AML-193 (cell line): ENCODE measurements around the gene HIP1.
"Not testable (repeated sequence)": the region's sequence is repeated elsewhere in the genome, so short reads cannot be mapped to it uniquely, and the experiment has no call there.

Source experiments
- DNase-seq, 2 experiments: peaks; one replicate each; lab custom pipeline; 2025; lab: John Stamatoyannopoulos, UW

HIP1 gene

DNA sequence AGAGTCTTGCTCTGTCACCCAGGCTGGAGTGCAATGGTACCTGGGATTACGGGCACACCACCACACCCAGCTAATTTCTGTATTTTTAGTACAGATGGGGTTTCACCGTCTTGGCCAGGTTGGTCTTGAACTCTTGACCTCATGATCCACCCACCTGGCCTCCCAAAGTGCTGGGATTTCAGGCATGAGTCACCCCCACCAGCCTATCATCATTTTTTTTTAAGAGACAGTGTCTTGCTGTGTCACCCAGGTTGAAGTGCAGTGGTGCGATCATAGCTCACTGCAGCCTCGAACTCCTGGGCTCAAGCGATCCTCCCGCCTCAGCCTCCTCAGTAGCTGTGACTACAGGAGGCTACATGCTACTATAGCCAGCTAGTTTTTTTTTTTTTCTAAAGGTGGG lies 56.7 kb downstream of the HIP1 start:
- not testable (repeated sequence) for DNase-seq

DNA sequence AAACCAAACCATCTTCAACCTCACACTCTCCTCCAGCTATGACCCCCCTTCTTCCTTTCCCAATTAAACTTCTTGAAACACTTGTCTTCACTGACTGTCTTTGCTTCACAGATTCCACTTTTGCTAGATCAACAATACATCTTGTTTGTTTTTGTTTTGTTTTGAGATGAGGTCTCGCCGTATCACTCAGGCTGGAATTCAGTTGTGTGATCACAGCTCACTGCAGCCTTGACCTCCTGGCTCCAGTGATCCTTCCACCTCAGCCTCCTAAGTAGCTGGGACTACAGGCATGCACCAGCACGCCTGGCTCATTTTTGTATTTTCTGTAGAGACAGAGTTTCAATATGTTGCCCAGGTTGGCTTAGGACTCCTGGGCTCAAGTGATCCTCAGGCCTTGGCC lies 59.7 kb downstream of the HIP1 start:
- DNase-seq = no peak

DNA sequence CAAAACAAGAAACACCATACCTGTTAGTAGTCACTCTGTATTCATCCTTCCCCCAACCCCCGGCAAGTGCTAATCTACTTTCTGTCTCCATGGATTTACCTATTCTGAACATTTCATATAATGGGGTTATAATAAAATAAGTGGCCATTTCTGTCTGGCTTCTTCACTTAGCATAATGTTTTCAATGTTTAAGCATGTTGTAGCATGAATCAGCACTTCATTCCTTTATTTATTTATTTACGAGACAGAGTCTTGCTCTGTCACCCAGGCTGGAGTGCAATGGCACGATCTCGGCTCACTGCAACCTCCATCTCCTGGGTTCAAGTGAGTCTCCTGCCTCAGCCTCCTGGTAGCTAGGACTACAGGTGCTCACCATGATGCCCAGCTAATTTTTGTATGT lies 69.2 kb downstream of the HIP1 start:
- DNase-seq = no peak

DNA sequence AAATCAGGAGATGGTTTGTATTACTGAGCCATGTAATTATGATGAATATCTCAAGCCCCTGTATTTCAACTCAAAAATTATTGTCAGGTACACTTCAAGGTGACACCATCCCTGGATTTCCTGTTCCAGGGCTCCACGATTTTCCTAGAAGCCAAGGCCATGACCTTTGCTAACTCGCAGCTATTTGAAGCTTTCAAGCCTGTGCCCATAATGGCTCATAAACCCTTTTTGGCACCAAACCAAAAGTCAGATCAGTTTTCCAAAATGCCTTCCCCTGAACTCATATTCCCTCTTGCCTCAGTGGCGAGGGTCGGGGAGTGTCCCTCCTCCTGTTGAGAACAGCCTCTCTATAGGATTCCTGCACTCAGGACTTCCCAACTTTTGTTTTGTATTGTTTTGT lies 70.8 kb downstream of the HIP1 start:
- no peak for DNase-seq

DNA sequence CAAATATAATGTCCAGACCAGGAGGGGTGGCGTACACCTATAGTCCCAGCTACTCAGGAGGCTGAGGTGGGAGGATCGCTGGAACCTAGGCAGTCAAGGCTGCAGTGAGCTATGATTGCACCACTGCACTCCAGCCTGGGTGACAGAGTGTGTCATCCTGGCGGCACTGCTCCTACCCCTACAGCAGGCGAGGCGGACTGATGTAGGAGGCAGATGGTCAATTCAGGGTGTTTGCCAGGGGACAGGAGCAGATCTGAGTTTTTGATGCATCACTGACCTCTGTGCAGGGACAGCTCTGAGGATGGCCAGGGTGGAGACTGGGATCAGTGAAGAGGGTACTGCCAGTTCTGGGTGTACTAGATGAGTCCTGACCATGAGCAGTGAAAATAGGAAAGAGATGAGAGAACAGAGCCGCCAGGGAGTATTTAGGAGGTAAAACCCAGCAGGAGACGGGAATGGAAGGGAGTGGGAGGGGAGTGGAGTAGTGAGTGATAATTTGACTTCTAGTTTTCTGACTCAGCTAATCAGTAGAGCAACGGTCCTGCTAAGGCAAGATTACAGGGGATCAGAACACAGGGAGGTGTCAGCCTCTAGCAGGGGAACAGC lies 75.3 kb downstream of the HIP1 start:
- DNase-seq = no peak

DNA sequence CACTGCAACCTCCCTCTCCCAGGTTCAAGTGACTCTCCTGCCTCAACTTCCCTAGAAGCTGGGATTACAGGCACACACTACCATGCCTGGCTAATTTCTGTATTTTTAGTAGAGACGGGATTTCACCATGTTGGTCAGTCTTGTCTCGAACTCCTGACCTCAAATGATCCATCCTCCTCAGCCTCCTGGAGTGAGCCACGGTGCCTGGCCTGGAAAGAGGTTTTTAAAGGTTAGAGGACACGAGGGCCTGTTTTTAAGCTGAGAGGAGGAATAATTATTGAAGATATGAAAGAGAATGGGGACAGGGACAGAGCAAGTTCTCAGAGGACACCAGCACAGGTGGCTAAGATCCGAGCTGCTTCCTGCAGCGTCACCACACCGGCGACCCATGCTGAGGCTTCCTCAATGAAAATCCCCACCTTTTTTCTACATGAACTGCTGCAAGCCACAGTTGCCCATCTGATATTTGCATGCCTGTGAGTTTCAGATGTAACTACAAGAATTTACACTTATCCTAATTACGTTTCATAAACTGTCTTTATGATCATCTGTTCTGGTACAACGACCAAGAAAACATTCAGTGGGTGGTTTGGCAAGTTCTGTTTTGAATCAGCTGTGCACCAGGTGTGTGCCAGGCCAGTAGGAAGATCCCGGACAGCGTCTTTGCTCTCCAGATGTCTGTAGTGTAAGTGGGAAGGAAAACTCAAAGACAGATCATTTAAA lies 76.0 kb downstream of the HIP1 start:
- DNase-seq = no peak

DNA sequence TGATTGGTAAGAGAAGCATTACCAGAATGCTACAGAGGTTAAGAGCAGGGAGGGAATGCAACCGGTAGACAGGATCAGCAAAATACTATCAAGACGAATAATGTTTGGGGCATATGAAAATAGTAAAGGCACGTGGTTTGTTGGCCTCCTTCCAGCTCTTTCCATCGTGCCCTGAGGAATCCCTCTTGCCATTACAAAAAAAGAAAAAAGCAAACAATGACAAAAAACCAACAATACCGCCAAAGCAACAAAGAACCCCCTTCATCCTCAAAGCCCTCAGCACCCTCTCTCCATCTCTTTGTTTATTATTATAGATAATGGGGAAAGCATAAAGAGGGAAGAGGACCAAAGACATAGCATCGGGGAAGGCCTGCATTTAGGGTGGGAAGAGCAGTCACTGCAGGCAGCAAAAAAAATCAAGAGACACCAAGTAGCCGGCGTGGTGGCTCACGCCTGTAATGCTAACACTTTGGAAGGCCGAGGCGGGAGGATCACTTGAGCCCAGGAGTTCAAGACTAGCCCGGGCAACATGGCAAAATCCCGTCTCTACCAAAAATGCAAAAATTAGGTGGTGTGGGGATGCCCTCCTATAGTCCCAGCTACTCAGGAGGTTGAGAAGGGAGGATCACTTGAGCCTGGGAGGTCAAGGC lies 78.0 kb downstream of the HIP1 start:
- DNase-seq = no peak

DNA sequence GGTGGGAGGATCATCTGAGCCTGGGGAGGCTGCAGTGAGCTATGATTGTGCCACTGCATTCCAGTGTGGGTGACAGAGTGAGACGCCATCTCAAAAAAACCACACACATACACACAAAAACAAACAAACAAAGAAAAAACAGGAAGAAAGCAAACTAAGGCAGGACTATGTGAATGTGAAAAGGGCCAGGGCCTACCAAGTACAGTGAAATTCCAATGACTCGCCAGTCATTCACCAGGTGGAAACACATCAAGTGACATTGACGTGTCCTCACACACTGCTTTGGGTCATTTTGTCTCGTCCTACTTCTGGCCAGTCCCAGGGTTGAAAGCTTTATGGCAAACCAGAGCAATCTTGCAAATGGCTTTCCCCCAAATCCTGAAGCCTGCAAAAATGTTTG lies 79.9 kb downstream of the HIP1 start:
- no peak for DNase-seq

DNA sequence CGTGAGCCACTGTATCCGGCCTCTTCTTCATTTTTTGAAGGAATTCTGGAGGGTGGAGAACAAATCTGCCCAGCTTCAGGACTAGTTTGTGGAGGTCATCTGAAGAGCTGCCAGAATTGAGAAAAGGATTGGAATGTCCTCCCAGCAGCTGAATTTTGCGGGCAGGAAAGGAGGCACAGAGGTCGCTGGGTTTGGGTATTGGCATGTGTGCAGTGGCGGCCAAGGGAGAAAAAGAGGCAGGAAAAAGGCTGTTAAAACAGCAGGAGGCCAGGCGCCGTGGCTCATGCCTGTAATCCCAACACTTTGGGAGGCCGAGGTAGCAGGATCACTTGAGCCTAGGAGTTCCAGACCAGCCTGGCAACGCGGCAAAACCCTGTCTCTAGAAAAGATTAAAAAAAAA lies 80.4 kb downstream of the HIP1 start:
- no peak for DNase-seq

DNA sequence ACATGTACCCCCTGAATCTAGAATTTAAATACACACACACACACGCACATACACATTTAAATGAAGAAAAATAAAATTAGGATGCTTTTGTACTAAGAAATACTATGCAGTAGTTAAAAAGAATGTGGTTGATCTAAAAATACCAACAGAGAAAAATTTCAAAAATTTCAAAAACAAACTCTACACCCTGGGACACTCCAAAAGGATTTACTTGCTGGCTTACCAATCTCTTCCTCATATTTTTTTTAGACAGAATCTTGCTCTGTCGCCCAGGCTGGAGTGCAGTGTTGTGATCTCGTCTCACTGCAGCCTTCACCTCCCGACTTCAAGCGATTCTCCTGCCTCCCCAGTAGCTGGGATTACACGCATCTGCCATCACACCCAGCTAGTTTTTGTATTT lies 80.9 kb downstream of the HIP1 start:
- no peak for DNase-seq

DNA sequence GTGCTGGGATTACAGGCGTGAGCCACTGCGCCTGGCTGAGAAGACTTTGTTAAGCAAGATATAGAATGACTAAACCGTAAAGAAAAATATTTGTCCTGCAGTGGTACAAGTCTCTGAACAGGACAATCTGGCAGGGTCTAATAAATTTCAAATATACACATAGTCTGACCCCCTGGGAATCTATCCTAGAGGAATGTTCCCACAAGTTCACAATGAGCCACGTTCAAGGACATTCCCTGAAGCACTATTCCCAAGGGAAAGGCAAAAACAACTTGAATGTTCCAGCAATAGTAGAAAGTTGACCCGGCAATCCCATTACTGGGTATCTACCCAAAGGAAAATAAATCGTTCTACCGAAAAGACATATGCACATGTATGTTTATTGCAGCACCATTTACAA lies 82.0 kb downstream of the HIP1 start:
- DNase-seq = no peak

DNA sequence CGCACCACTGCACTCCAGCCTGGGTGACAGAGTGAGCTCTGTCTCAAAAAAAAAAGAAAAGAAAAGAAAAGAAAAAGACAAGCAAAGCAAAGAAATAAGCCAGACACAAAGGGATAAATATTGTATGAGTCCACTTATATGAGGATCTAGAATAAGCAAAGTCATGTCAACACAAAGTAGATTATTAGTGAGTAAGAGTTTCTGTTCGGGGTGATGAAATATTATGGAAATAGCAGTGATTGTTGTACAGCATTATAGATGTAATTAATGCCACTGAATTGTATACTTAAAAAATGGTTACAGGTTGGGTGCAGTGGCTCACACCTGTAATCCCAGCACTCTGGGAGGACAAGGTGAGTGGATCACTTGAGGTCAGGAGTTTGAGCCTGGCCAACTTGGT lies 83.2 kb downstream of the HIP1 start:
- DNase-seq = no peak

DNA sequence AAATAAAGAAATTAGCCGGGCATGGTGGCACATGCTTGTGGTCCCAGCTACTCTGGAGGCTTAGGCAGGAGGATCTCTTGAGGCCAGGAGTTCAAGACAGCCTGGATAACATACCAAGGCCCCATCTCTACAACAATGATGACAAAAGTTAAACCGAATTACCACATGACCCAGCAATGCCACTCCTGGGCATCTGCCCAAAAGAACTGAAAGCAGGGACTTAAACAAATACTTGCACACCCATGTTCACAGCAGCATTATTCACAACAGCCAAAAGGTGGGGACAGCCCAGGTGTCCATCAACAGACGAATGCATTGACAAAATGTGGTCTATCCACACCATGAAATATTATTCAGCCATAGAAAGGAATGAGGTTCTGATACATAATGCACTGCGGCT lies 83.9 kb downstream of the HIP1 start:
- no peak for DNase-seq

DNA sequence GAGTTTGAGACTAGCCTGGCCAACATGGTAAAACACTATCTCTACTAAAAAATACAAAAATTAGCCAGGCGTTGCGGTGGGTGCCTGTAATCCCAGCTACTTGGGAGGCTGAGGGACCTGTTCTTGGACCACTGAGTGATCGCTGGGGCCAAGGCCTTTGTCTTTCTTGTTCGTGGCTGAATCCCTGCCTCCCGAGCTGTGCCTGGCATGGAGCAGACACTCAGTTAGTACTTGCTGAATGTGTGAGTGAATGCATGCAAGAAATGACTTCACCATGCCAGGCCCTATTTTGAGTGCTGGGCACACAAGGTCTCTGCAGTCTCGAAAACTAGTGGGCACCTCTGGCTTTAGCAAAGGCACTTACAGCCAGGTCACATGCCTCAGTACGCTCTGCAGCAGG lies 85.1 kb downstream of the HIP1 start:
- DNase-seq = no peak

DNA sequence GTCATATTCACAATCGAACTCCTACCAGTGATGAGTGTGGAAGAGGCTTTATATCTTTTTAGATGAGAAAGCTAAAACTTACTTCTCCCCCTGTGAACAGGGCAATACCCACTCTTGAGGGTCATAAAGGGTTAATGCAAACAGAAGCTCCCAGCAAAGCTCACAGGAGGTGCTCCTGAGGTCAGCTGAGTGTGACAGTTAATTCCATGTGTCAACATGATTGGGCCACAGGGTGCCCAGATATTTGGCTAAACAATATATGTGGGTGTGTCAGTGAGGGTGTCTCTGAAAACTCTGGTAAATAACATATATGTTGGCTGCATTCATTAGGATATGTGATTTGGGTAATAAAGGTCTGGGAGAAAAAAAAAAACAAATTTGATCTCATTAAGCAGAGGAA lies 86.0 kb downstream of the HIP1 start:
- no peak for DNase-seq

DNA sequence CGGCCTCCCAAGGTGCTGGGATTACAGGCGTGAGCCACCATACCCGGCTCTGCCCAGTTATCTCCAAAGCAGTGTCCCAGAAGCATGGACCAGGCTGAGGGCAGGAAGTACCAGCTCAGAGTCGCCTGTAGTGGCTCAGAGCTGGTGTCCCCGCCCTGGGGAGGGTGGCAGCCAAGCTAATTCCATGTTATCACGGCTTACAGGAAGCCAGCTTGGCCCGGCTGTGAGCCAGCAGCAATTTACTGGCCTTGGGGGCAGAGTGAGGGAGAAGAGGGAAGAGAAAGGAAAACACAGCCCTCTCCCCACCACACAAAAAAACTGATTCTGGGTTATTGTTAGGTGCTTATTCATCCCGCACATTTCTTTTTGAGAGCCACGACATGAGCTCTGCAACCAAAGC lies 88.1 kb downstream of the HIP1 start:
- no peak for DNase-seq

DNA sequence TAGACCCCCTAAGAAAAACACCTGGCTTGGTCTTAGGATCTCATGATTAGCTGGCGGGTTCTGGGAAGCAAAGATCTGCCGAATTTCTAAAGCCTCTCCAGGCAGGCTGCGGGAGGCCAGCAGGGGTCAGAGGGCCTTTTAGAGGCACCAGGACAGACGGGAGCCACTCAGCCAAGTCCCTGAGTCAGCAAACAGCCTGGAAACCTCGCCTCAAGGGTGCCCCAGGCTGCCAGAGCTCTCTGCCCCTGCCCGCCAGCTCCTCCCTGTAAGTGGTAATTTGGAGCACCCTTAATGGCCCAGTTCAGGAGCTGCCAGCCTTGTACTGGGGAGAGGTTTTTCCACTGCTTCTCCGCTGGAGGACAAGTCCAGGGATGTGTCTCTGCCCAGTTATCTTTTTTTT lies 88.7 kb downstream of the HIP1 start:
- no peak for DNase-seq

DNA sequence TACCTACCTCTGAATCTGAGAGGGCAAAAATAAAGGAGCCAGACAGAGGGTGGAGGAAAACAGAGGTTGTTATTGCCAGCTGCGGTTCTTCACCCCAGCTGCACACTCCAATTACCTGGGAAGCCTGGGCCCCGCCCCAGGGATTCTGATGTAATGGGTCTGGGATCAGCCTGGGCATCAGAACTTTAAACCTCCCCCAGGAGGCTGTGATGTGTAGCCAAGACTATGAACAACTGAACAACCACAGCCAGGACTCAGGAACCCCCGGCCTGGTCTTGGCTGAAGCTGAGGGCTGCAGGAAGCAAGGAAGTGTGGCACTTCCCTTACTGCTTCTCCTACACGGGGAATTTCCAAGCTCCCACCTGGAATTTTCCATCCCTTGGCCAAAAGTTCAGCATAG lies 89.3 kb downstream of the HIP1 start:
- DNase-seq = no peak

DNA sequence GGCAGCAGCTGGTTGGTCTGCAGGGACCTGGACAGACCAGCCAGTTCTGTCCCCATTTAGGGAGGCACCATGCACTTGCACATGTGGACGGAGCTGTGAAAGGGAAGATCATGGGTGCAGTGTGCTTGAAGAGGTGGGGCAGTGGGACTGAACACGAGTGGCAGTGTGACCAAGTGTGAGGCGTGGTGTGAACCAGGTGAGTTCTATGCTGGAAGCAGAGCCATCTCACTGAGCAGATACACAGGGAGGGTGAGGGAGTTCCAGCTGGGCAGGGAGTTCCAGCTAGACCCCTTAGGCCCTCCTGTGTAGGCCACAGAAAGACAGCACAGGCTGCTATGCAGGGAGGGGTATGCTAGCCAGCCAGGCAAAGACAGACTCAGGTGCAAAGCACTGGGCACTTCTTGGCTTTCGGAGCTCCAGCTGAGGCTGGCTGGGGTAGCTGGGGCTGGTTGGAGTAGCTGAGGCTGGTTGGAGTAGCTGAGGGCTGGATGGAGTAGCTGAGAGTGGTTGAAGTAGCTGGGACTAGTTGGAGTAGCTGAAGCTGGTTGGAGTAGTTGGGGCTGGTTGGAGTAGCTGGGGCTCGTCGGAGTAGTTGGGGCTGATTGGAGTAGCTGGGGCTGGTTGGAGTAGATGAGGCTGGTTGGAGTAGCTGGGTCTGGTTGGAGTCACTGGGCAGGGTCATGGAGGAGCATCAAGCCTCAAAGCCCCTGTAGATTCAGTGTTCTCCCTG lies 90.9 kb downstream of the HIP1 start:
- no peak for DNase-seq

DNA sequence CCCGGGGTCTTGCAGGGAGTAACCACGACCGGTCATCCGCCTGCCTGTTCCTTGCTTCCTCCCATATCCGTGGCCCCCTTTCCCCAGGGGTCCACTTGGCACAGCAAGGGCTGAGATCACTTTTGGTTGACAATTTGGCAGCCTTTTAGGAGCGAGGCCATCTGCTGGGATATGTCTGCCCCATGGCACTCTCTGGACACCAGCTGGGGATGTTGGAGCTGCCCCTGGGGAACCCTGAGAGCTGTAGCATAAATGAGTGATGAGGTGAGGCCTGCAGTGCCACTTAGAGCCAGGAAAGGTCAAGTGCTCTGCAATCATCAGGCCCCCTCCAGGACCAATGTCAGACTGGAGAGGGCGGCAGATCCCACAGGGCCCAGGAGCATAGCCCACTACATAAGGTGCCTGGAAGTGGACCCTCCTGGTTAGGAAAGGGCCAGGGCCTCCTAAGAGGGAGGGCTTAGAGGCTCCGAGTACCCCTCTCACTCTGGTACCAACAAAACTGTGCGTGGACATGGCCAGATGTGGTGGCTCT lies 92.1 kb downstream of the HIP1 start:
- DNase-seq = no peak

DNA sequence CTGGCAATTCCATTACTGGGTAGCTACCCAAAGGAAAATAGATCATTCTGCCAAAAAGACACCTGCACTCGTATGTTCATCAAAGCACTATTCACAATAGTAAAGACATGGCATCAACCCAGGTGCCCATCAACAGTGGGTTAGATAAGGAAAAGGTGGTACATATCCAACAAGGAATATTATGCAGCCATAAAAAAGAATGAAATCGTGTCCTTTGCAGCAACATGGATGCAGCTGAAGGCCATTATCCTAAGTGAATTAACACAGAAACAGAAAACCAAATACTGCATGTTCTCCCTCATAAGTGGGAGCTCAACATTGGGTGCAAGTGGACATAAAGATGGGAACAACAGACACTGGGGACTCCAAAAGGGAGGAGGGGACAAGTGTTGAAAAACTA lies 93.2 kb downstream of the HIP1 start:
- no peak for DNase-seq

DNA sequence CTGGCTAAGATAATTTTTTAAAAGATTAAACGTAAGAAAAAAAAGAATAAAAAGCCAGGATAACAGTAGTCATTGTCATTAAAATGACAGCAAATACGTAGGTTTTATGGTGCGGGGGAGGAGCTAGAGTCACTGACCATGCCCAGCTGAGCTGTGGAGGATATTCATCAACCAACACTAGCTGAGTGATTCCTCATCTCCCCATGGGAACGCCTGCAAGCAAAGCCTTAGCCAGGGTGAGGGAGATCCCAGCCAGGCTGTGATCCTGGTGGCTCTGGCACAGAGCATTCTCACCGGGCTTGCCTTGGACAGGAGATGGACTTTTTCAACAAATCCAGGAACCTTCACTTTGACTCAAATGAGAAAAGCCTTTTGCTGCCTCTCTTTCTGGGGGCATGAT lies 94.2 kb downstream of the HIP1 start:
- DNase-seq = no peak
